Activated CD8-positive, alpha-beta memory T cell treated with anti-CD3 and anti-CD28 coated beads, Interleukin-2, amount 50 U/mL, for 48 hours (primary cell): ENCODE results near the gene NAGLU.

Experiments used
- DNase-seq: peaks from one replicate; pipeline ENCODE4 v3.0.0-alpha.2; 2020

Gene NAGLU

GRCh38 chr17:42536048-42536371, at the start of gene NAGLU:
TSS of gene NAGLU (plus strand) at chr17:42536241. CDS start at chr17:42536273, 32 bp downstream.
- peak; percentile 93 for DNase-seq

DNA sequence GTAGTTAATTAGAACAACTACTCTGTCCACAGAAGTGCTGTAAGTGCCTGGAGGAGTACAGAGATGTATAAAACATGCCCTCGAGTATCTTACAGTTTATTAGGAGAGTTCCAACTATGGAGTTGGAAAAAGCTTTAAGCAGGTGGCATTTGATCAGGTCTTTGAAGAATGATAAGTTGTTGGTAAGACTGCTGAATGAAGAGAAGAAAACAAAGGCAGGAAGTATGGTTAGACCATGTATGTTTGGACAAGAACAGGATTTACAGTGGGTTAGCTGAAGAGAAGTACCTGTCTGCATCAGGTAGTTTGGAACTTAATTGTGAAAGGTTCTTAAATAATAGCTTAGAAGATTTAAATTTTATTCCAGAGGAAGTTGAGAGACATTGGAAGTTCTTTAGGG, 48.0 kb upstream of the NAGLU start:
- no peak for DNase-seq

- no peak for DNase-seq
These were observed 42.7 kb upstream of the NAGLU start for GRCh38 chr17:42493319-42493718.

- DNase-seq, result no peak
These were observed 41.4 kb upstream of the NAGLU start for GRCh38 chr17:42494673-42495072.

- DNase-seq, result no peak
These were observed 37.2 kb upstream of the NAGLU start for GRCh38 chr17:42498828-42499227.

GRCh38 chr17:42502091-42502490, 34.0 kb upstream of the NAGLU start:
- no peak for DNase-seq

DNA sequence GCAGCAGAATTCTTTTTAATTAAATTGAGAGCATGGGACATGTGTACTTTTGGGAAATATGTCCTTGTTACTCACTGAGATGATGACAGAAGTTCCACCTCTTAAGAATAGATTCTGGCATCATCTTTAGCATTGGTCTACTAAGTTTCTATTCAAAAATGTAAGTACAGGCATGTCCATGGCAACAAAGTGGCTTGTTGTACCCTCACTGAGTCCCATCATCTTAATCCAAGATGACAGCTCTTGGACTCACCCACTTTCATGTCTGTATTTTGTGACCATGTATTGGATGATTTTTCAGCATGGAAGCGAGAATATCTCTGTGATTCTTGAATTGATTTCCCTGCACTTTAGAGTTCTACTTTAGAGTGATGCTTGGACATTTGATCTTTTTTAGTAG, 33.1 kb upstream of the NAGLU start:
- DNase-seq, result no peak

DNA sequence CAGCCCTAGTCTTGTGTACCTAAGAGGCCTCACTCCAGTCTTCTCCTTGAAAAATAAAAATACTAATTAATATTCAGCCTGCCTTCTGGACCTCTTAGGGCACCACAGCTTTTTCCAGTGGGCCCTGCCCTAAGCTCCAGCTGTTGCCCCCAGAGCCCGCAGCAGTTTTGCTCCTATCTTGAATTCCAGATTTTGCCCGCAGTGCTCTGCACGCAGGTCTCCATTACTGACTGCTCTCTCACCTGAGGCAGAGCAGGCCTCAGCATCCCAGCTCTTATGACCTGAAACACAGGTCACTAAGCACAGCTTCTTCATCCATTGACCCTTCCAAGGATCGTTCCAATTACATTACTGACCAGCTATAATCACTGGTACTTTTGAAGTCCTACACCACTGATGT, 28.4 kb upstream of the NAGLU start:
- no peak for DNase-seq

- DNase-seq, result no peak
These were observed 27.4 kb upstream of the NAGLU start for GRCh38 chr17:42508426-42509165.

DNA sequence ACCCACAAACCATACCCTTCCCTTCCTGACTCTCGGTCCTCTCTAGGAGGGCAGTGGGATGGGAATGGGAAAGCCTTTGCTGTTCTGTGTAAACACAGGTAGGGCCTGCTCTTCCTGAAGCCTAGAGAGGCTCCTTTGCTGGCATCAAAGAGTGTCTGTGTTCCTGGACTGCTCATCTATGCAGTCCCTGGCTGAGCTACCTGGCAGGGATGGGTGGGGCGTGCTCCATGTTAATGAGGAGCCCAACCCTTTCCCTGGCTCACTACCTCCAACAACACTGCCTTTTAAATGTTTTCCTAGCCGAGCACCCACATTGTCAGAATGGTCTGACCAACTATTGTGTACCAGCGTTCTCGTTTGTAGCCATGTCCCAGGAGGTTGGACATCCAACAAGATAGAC, 26.6 kb upstream of the NAGLU start:
- no peak for DNase-seq

- DNase-seq, result no peak
These were observed 26.2 kb upstream of the NAGLU start for GRCh38 chr17:42509841-42510240.

GRCh38 chr17:42512246-42512645, 23.8 kb upstream of the NAGLU start:
- no peak for DNase-seq

DNA sequence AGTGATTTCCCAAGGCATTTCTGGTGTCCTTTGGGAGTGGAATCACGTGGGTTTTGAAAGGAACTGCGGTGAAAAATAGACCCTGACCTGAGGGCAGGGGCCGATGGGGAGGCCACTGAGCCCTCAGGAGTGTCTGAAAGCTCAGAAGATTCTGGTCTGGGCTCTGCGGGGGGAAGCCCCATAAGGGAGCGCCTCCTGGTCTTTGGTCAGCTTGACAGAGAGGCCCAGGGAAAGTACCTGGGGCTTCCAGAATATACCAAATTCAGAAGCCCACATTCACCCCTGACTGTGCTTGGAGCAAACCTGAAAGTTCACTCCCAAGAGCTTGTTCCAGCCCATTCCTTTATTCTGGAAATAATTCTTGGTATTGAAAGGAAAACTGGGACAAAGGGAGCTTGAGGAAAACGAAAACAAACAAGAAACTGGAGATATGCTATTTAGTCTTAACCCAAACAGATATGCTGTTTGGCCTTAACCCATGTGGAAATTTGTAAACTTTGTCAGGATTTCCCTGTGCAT, 23.2 kb upstream of the NAGLU start:
- no peak for DNase-seq

GRCh38 chr17:42513686-42514085, 22.4 kb upstream of the NAGLU start:
- no peak for DNase-seq

DNA sequence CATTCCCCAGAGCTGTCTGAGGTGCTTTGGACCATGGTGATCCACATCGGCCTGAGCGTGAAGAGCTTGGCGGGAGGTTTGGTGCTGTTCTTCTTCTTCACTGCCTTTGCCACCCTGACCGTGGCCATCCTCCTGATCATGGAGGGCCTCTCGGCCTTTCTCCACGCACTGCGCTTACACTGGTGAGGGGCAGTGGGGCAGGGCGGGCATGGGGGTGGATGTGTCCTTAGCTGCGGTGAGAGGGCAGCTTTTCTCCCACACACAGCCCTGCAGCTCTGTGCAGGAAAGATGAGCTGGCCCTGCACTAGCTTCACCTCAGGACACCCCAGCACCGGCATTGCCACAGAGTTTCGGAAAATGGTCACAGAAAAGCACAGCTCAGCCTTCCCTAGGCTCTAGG, 21.8 kb upstream of the NAGLU start:
- DNase-seq, result no peak

- no peak for DNase-seq
These were observed 21.2 kb upstream of the NAGLU start for GRCh38 chr17:42514867-42515266.

- peak; percentile 95 for DNase-seq
These were observed 18.5 kb upstream of the NAGLU start for GRCh38 chr17:42517516-42517915.

GRCh38 chr17:42518046-42518754, 17.8 kb upstream of the NAGLU start:
- no peak for DNase-seq

GRCh38 chr17:42518755-42519545, 17.1 kb upstream of the NAGLU start:
- DNase-seq, result no peak

GRCh38 chr17:42519546-42520491, 16.2 kb upstream of the NAGLU start:
- DNase-seq, result no peak

DNA sequence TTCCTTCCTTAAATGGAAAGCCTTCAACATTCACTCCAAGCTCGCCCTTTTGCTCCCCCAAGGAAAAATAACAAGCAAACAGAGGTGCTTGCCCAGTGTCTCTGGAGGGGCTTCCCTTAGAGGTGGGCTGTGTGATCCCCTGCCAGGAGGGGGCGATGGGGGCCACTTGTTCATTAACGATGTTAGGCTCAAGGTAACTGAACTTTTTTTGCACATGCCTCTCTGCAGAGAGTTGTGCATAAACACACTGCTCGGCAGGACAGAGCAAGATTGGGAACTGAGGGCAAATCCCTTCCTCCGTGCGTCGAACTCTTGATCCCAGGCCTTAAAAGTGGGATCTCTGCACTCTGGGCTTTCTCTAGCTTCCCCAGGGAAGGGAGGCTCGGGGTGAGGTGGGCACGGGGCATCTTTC, 15.5 kb upstream of the NAGLU start:
- no peak for DNase-seq

- DNase-seq, result no peak
These were observed 15.0 kb upstream of the NAGLU start for GRCh38 chr17:42521036-42521435.
